SK-N-SH treated with all-trans-retinoic acid at 6 μM for 48 hours (cell line): ENCODE results near the gene FOXN4.

Experiments
- ATAC-seq: fragments of 200-7000 bp; cut with Tn5 transposase; 3 replicates; pipeline ENCODE4 v1.9.1; 2020; ENCODE audit warnings: mild to moderate bottlenecking, moderate library complexity
- ARNTL ChIP-seq: fragments of 450-650 bp; formaldehyde crosslinking; IDR thresholded peaks from 2 replicates; pipeline ENCODE4 v1.5.0; 2020; ENCODE audit warnings: low read depth, mild to moderate bottlenecking, moderate library complexity, borderline replicate concordance
- BACH2 ChIP-seq: fragments of 250-450 bp; sonication (Bioruptor Pico); IDR thresholded peaks from 2 replicates; pipeline ENCODE4 v1.9.0; 2021; ENCODE audit warnings: mild to moderate bottlenecking, borderline replicate concordance
- CREB5 ChIP-seq: fragments of 250-450 bp; sonication (Bioruptor Pico); IDR thresholded peaks from 2 replicates; pipeline ENCODE4 v1.5.1; 2020; ENCODE audit warnings: low read depth, mild to moderate bottlenecking, moderate library complexity
- CSDC2 ChIP-seq: fragments of 250-450 bp; sonication (Bioruptor Pico); IDR thresholded peaks from 2 replicates; pipeline ENCODE4 v1.5.0; 2020; ENCODE audit warnings: mild to moderate bottlenecking, moderate library complexity
- CSRNP3 ChIP-seq: fragments of 250-450 bp; sonication (Bioruptor Pico); IDR thresholded peaks from 2 replicates; pipeline ENCODE4 v1.5.1; 2021; ENCODE audit warnings: mild to moderate bottlenecking, moderate library complexity
- ESRRG ChIP-seq: fragments of 250-450 bp; sonication (Bioruptor Pico); IDR thresholded peaks from 2 replicates; pipeline ENCODE4 v1.6.1; 2021; ENCODE audit warnings: mild to moderate bottlenecking
- GLIS3 ChIP-seq: fragments of 250-450 bp; sonication (Bioruptor Pico); IDR thresholded peaks from 2 replicates; pipeline ENCODE4 v1.5.0; 2020; ENCODE audit warnings: mild to moderate bottlenecking, moderate library complexity
- ISL1 ChIP-seq: fragments of 250-450 bp; sonication (Bioruptor Pico); IDR thresholded peaks from 2 replicates; pipeline ENCODE4 v2.1.2; 2022; ENCODE audit warnings: mild to moderate bottlenecking, moderate library complexity
- OSR1 ChIP-seq: fragments of 250-450 bp; sonication (Bioruptor Pico); IDR thresholded peaks from 2 replicates; pipeline ENCODE4 v1.8.0; 2022; ENCODE audit warnings: moderate library complexity, mild to moderate bottlenecking, inconsistent platforms
- PATZ1 ChIP-seq: fragments of 250-450 bp; sonication (Bioruptor Pico); IDR thresholded peaks from 2 replicates; pipeline ENCODE4 v1.8.0; 2020; ENCODE audit warnings: mild to moderate bottlenecking, moderate library complexity, borderline replicate concordance
- POU6F1 ChIP-seq: fragments of 250-450 bp; sonication (Bioruptor Pico); IDR thresholded peaks from 2 replicates; pipeline ENCODE4 v1.8.0; 2021; ENCODE audit warnings: low read depth, mild to moderate bottlenecking, moderate library complexity, borderline replicate concordance
- PPARA ChIP-seq: fragments of 250-450 bp; sonication (Bioruptor Pico); IDR thresholded peaks from 2 replicates; pipeline ENCODE4 v1.5.0; 2020; ENCODE audit warnings: mild to moderate bottlenecking, borderline replicate concordance
- RARB ChIP-seq: fragments of 250-450 bp; sonication (Bioruptor Pico); IDR thresholded peaks from 2 replicates; pipeline ENCODE4 v1.8.0; 2021; ENCODE audit warnings: mild to moderate bottlenecking, moderate library complexity
- SNAI2 ChIP-seq: fragments of 250-450 bp; sonication (Bioruptor Pico); IDR thresholded peaks from 2 replicates; pipeline ENCODE4 v1.5.0; 2020; ENCODE audit warnings: mild to moderate bottlenecking, moderate library complexity
- TCF4 ChIP-seq: fragments of 250-450 bp; sonication (Bioruptor Pico); IDR thresholded peaks from 2 replicates; pipeline ENCODE4 v1.8.0; 2021; ENCODE audit warnings: mild to moderate bottlenecking, moderate library complexity, borderline replicate concordance
- TOX ChIP-seq: fragments of 250-450 bp; sonication (Bioruptor Pico); IDR thresholded peaks from 2 replicates; pipeline ENCODE4 v1.8.0; 2021; ENCODE audit warnings: mild to moderate bottlenecking, moderate library complexity, borderline replicate concordance
- TSHZ2 ChIP-seq: fragments of 250-450 bp; sonication (Bioruptor Pico); IDR thresholded peaks from 2 replicates; pipeline ENCODE4 v1.5.0; 2020; ENCODE audit warnings: mild to moderate bottlenecking, moderate library complexity
- ZC3H10 ChIP-seq: fragments of 250-450 bp; sonication (Bioruptor Pico); IDR thresholded peaks from 2 replicates; pipeline ENCODE4 v1.5.1; 2021; ENCODE audit warnings: mild to moderate bottlenecking, moderate library complexity
- ZFP3 ChIP-seq: fragments of 250-450 bp; sonication (Bioruptor Pico); IDR thresholded peaks from 2 replicates; pipeline ENCODE4 v1.5.0; 2020; ENCODE audit warnings: mild to moderate bottlenecking, moderate library complexity
- ZFP30 ChIP-seq: fragments of 450-650 bp; formaldehyde crosslinking; IDR thresholded peaks from 2 replicates; pipeline ENCODE4 v1.5.0; 2022; ENCODE audit warnings: mild to moderate bottlenecking, moderate library complexity
- ZNF565 ChIP-seq: fragments of 450-650 bp; formaldehyde crosslinking; conservative IDR thresholded peaks from 2 replicates; pipeline ENCODE4 v1.5.0; 2020; ENCODE audit warnings: low read depth, mild to moderate bottlenecking, moderate library complexity
- ZNF70 ChIP-seq: fragments of 450-650 bp; formaldehyde crosslinking; IDR thresholded peaks from 2 replicates; pipeline ENCODE4 v1.5.0; 2020; ENCODE audit warnings: mild to moderate bottlenecking, moderate library complexity
- ZNF8 ChIP-seq: fragments of 450-650 bp; formaldehyde crosslinking; IDR thresholded peaks from 2 replicates; pipeline ENCODE4 v1.5.0; 2020; ENCODE audit warnings: mild to moderate bottlenecking, moderate library complexity

The FOXN4 gene

GRCh38 chr12:109246221-109246620 lies 62.9 kb downstream of the FOXN4 start:
- TF ChIP-seq CSDC2 (CRISPR knock-in tag) (no peak), SNAI2 (CRISPR knock-in tag) (no peak), RARB (CRISPR knock-in tag) (no peak), BACH2 (CRISPR knock-in tag) (no peak), PPARA (CRISPR knock-in tag) (no peak), POU6F1 (CRISPR knock-in tag) (no peak), ESRRG (CRISPR knock-in tag) (no peak), ZFP30 (CRISPR knock-in tag) (no peak), TCF4 (CRISPR knock-in tag) (no peak), ZNF70 (CRISPR knock-in tag) (no peak)
- TF ChIP-seq, all 23 proteins: peak for 0

GRCh38 chr12:109244073-109244472 lies 65.0 kb downstream of the FOXN4 start:
- TF ChIP-seq TOX (CRISPR knock-in tag) (no peak), POU6F1 (CRISPR knock-in tag) (no peak), ISL1 (CRISPR knock-in tag) (no peak), ZNF565 (CRISPR knock-in tag) (no peak), RARB (CRISPR knock-in tag) (no peak), TSHZ2 (CRISPR knock-in tag) (no peak), ZFP30 (CRISPR knock-in tag) (no peak), GLIS3 (no peak), PPARA (CRISPR knock-in tag) (no peak), PATZ1 (no peak), CSDC2 (CRISPR knock-in tag) (no peak), OSR1 (CRISPR knock-in tag) (no peak), ZNF70 (CRISPR knock-in tag) (no peak), TCF4 (CRISPR knock-in tag) (no peak), CREB5 (no peak)

More at GRCh38 chr12:109246221-109246620, 62.9 kb downstream of the FOXN4 start:
- no peak for ATAC-seq

GRCh38 chr12:109241936-109242335 lies 67.1 kb downstream of the FOXN4 start:
- no peak for ATAC-seq
- TF ChIP-seq PATZ1, result no peak
- TF ChIP-seq ESRRG (CRISPR knock-in tag), result no peak
- no peak for TF ChIP-seq SNAI2 (CRISPR knock-in tag)
- TF ChIP-seq PPARA (CRISPR knock-in tag), result no peak
- no peak for TF ChIP-seq TOX (CRISPR knock-in tag)
- TF ChIP-seq ARNTL (CRISPR knock-in tag), result no peak
- TF ChIP-seq ZFP30 (CRISPR knock-in tag), result no peak
- no peak for TF ChIP-seq ISL1 (CRISPR knock-in tag)
- TF ChIP-seq ZC3H10 (CRISPR knock-in tag), result no peak
- TF ChIP-seq CSRNP3 (CRISPR knock-in tag), result no peak
- no peak for TF ChIP-seq ZFP3 (CRISPR knock-in tag)
- no peak for TF ChIP-seq CSDC2 (CRISPR knock-in tag)
- no peak for TF ChIP-seq ZNF8 (CRISPR knock-in tag)
- no peak for TF ChIP-seq ZNF70 (CRISPR knock-in tag)
- TF ChIP-seq BACH2 (CRISPR knock-in tag), result no peak
- TF ChIP-seq RARB (CRISPR knock-in tag), result no peak

More at GRCh38 chr12:109244073-109244472, 65.0 kb downstream of the FOXN4 start:
- ATAC-seq, result no peak
